ENCODE results near the gene MBNL1.
"Not testable (repeated sequence)": the region's sequence is repeated elsewhere in the genome, so short reads cannot be mapped to it uniquely, and the experiment has no call there.

MBNL1 gene

GRCh38 chr3:152377184-152377570, 108.4 kb downstream of the MBNL1 start:
- no peak for DNase-seq (ENCODE audit: low read depth)

DNA sequence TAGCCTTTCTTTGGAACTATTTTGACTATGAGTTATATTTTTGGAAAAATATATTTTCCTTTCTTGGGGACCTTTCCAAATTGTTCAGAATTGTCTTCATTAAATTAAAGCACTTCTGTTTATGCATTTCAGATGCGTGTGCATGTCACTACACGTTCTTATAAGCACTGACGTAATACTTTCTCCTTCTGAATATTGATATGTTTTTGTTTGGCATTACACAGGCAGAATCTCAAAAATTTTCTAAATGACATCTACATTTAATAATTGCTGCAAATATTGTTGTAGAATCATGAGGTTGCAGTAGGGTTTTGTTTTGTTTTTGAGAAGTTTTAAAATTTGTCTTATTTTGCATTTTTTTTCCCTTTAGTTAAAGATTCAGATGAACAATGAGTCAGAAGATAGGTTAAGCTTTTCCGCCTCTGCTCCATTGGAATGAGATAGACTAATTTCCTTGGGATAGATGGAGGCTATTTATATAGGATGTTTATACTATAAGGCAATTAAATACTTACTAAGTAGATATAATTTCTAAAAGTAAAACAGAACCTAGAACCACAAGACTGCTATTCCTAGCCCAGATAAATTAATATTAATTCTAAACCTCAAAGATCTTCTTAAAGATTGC, 110.8 kb downstream of the MBNL1 start:
- DNase-seq (ENCODE audit: low read depth) = no peak

- DNase-seq (ENCODE audit: low read depth) = no peak
These were observed 111.3 kb downstream of the MBNL1 start for GRCh38 chr3:152380043-152380442.

- DNase-seq (ENCODE audit: low read depth) = no peak
These were observed 113.2 kb downstream of the MBNL1 start for GRCh38 chr3:152381881-152382295.

DNA sequence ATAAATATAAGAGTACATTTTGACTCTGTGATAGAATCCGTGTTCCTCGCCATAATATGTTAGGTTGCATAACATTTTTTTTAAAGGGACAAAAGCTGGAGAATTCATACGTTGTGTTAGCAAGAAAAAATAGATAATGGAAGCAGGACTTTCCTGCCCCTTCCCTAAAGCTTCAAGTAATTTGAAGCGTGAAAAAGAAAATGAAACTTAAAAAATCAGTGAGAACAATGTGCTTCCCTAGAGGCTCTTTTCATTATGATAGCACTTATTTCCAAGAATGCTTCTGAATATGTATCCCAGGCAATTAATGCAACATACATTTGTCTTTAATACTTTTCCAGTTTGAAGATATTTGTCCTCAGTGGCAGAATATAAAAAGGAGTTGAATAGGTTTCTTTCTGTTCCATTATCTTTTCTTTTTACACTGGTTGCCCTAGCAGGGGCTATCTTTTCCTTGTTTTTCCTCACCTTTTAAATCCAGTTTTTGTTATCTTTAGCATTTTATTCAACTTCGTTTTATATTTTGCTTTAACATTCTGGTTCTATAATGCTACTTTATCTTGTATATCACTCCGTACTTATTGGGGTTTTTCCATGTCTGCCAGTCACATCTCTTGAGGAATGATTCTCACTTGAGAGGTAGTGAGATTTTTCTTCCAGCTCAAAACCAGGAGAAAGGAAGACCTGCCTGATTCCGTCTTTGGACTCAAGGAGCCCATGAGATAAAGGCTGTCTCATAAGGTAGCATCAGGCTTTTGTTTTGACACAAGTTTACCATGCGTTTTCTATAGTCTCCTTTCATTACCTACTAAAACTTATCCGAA, 113.8 kb downstream of the MBNL1 start:
- no peak for DNase-seq (ENCODE audit: low read depth)

DNA sequence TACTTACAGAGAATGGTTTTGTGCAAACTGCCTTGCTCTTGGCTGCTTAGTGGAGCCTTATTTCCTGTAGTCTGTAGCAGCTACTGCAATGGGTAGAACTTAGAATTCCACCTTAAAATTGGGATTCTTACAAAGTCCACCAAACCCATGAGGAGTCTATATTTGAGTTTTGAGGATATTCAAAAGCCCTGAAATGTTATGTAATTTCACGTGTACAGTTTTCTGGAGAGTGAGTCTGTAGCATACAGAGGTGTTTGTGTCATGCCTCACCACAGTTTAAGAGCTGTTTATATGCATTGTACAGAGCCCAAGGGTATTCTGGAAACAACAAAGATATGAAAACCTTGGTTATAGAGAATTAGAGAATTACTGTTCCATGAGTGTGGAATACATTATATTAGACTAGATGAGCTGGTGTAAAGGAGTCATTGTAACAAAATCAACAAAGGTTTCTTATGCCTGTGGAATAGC, 114.4 kb downstream of the MBNL1 start:
- no peak for DNase-seq (ENCODE audit: low read depth)

DNA sequence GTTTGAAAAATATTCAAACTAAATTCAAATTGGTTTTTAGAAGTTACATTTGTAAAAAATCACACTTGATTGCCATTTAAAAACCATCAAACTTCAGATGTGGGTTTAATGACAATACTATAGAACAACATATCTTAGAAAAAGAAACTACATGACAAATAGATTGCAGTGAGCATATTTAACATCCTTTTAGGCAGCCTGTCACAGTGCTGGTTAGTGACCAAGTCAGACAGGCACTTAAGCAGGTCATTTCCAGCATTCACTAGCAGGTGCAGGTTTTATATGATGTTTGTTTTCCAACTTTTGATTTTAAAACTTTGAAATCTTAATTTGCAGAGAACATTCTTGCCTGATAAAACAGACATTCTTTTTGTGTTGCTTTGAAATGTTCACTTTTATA, 115.7 kb downstream of the MBNL1 start:
- no peak for DNase-seq (ENCODE audit: low read depth)

GRCh38 chr3:152385761-152386160, 117.0 kb downstream of the MBNL1 start:
- no peak for DNase-seq (ENCODE audit: low read depth)

DNA sequence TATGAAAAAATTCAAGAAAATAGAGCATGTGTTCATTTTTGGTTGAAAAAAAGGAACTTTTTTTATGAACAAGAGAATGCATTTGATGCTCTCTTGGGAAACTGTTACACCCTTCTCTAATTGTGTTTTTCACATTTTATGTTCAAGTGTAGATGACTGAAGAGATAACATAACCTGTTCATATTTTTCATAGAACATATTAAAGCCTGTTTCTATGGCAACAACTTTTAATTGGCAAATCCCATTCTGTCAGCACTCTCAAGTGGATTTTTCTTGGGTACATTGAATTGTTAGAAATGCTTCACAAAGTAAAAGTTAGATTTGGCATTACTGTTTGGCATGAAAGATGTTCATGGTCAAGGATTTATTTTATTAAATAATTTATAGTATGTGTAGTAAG, 117.5 kb downstream of the MBNL1 start:
- no peak for DNase-seq (ENCODE audit: low read depth)

DNA sequence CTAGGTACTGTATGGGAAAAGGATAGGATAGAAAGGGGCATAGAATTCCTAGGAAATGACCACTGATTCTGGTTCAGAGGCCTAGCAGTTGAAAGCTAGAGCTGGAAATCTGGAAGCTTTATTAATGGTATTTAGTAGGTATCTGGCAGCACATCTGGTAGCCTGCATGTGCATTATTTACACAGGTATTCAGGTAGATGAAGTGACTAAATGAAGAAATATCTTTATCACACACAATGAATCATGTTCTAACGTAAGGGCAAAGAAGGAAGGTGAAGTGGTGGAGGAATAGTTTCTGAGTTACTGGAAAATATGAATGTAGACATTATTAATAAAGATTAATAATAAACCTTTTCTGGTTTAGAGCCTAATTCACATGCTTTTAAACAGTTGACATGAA, 119.9 kb downstream of the MBNL1 start:
- no peak for DNase-seq (ENCODE audit: low read depth)

GRCh38 chr3:152389316-152389934, 120.7 kb downstream of the MBNL1 start:
- no peak for DNase-seq (ENCODE audit: low read depth)

DNA sequence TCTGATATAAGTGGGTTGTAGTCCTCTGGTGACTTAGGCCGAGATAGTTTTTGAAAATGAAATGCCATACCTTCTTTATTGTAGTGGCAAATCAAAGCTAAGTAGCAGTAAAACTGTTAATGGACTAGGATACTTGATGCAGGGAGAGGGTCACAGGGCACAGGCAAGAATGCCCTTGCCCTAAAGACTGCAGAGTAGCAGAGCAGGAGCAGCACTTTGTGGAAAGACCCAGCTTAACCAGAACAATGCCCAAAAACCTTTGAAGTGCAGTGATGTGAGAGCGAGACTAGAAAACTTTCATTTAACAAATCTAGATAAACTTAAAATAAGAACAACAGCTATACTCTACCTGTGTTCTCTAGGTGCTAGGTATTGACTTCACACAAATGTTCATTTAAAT, 121.9 kb downstream of the MBNL1 start:
- DNase-seq (ENCODE audit: low read depth) = no peak

GRCh38 chr3:152391671-152392070, 122.9 kb downstream of the MBNL1 start:
- no peak for DNase-seq (ENCODE audit: low read depth)

GRCh38 chr3:152392272-152392880, 123.6 kb downstream of the MBNL1 start:
- DNase-seq (ENCODE audit: low read depth) = no peak

DNA sequence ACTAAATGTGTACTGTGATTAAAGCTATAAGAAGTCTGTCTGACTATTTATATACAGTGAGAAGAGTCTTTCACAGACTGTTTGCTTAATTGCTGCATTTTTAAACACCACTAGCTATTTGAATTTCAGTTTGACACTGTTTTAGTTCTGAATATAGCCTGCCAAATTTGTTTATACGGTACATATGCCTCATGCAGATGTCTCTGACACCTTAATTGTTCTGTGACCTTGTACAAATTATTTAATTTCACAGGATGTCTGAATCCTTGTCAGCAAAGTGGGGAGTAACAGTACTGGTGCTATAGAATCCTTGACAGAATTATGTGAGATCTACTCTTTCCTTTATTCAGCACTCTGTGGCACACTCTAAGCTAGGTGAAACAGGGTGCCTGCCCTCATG, 125.5 kb downstream of the MBNL1 start:
- no peak for DNase-seq (ENCODE audit: low read depth)

- no peak for DNase-seq (ENCODE audit: low read depth)
These were observed 127.0 kb downstream of the MBNL1 start for GRCh38 chr3:152395764-152396163.

GRCh38 chr3:152396867-152397266, 128.1 kb downstream of the MBNL1 start:
- DNase-seq (ENCODE audit: low read depth) = no peak

- not testable (repeated sequence) for DNase-seq (ENCODE audit: low read depth)
These were observed 128.6 kb downstream of the MBNL1 start for GRCh38 chr3:152397348-152397747.

GRCh38 chr3:152398495-152398894, 129.8 kb downstream of the MBNL1 start:
- DNase-seq (ENCODE audit: low read depth) = no peak

DNA sequence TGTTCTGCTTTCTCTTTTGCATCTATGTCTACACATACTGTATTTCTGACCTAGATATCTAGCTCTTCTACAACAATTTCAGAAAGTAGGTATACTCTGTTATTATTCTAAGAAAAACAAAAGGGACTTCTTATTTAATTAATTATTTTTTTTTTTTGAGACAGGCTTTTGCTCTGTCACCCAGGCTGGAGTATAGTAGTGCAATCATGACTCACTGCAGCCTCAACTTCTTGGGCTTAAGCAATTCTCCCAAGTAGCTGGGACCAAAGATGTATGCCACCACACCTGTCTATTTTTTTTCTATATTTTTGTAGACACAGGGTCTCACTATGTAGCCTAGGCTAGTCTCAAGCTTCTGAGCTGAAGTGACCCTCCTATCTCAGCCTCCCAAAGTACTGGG, 130.6 kb downstream of the MBNL1 start:
- DNase-seq (ENCODE audit: low read depth) = no peak

GRCh38 chr3:152400887-152401286, 132.2 kb downstream of the MBNL1 start:
- DNase-seq (ENCODE audit: low read depth) = no peak

GRCh38 chr3:152402695-152403451, 134.1 kb downstream of the MBNL1 start:
- no peak for DNase-seq (ENCODE audit: low read depth)
